GM21528 (cell line): Measurements from ENCODE around the gene MSI2.

Experiments
- ATAC-seq: cut with Tn5 transposase; IDR thresholded peaks from one replicate; pipeline ENCODE4 v1.9.1; 2021; ENCODE audit warnings: mild to moderate bottlenecking, moderate library complexity; ENCODE audit not compliant: unreplicated experiment, low FRiP score

Gene MSI2

GRCh38 chr17:57636985-57637665 lies 380.8 kb downstream of the MSI2 start:
- no peak for ATAC-seq

GRCh38 chr17:57637666-57638010 lies 381.3 kb downstream of the MSI2 start:
- no peak for ATAC-seq

GRCh38 chr17:57638284-57638683 lies 382.0 kb downstream of the MSI2 start:
- ATAC-seq: no peak

DNA sequence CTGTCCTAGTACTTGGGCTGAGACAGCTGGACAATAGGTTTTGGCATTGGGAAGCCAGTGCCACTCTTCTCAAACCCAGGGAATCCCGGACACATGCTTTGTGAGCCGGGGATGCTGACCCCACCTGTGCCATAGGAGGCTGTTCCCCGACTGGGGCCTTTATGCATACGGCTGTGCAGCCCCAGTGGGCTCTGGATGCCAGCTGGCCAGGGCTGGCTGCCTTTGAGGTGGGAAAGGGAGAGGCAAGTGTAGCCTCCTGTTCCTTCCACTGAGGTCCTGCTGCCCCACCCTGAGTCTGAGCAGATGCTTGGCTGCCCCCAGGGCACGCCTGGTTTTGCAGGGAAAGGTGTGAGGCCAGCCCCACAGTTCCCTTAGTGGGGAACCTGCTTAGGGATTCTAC lies 383.1 kb downstream of the MSI2 start:
- no peak for ATAC-seq

DNA sequence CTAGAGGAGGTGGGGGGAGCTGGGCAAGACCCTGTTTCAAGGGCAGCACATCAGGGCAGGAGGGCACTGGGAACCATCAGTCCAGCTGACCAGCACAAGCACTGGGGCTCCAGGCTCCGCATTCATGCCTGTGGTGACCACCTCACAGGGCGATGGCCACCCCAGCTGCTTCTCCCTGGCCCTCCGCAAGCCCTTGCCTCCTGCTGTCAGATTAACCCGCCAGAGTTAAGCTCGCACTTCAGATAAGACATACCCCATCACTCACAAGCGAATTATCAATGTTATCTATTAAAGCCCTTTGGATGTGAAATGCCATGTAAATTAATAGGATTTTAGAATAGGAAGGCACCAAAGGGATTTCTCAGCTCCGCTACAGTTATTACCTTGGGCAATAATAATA lies 383.8 kb downstream of the MSI2 start:
- no peak for ATAC-seq

GRCh38 chr17:57641761-57642160 lies 385.4 kb downstream of the MSI2 start:
- ATAC-seq: no peak

DNA sequence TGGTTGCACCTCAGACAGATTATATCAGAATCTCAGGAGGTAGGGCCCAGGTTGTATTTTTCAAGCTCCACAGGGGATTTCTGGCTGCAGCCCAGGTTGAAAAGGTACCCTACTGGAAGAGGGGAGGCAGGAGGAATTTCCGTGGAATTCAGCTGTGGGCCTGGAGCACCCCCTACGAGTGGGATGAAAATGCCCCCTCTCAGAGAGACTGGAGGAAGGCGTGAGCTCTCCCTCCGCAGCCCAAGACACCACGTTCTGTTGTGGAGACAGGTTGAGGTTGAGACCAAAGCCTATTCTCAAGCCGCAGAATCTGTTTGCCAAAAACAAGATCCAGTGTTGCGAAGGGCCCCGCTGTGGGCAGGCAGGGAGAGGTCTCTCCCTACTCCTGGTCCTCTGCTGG lies 386.7 kb downstream of the MSI2 start:
- ATAC-seq: no peak

- ATAC-seq: no peak
Observed at GRCh38 chr17:57644326-57644725, 388.0 kb downstream of the MSI2 start.

DNA sequence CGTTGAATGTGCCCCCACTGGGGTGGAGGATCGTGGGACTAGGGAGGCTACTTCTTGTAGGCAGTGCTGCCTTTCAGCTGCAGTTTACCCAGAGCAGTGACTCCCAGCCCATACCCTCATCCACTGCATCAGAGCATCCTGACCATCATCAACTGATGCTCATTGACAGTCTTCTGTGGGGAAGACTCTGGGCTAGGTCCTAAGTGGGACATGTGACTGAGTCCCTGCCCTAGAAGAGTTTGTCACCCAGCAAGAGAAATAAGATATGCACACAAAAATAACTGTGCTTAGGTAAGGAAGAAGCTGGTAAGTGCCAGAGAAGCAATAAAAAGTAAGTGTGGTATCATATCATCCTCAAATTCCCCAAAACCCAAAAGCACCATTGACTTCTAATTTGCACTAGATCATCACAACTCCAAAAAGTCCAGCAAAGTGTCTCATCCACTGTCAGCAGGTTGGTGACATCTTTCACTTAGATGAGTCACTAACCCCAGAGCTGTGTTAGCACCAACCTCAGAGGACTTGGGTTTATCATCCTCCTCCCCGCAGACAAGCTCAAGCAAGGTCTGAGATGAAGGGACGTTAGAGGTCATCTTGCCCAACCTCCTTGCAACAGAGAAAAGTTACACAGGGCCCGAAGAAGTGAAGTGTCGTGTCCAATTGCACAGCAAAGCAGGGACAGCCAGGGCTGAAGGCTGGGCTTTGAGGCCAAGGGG lies 389.8 kb downstream of the MSI2 start:
- ATAC-seq: no peak

DNA sequence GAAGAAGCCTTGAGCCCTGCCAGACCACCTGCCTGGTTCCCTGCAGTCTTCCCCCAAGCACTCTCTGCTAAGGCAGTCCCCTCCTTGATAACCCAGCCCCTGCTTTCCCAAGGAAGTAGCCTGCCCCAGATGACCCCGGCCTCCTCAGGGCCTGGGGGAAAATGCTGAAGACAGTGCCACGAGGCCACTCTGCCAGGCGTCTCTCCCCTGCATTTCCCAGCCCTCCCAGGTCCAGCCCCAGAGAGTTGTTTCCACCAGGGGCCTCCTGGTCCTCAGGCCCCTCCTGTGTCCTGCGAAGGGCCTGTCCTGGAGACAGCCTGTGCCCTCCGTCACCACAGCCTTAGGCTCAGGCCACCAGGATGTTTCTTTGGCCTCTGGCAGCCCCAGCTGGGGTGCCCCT lies 392.4 kb downstream of the MSI2 start:
- ATAC-seq: no peak

DNA sequence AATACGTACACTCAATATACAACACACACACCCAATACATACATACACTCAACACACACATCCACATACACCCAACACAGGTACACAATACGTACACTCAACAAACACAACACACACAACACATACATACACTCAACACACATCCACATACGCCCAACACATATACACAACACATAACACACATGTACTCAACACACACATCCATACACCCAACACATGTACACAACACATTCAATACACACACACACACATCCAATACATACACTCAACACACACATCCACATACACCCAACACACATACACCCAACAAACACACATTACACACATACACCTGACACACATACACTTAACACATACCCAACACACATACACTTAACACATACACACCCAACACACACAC lies 392.9 kb downstream of the MSI2 start:
- no peak for ATAC-seq

- no peak for ATAC-seq
Observed at GRCh38 chr17:57649731-57650484, 393.6 kb downstream of the MSI2 start.

DNA sequence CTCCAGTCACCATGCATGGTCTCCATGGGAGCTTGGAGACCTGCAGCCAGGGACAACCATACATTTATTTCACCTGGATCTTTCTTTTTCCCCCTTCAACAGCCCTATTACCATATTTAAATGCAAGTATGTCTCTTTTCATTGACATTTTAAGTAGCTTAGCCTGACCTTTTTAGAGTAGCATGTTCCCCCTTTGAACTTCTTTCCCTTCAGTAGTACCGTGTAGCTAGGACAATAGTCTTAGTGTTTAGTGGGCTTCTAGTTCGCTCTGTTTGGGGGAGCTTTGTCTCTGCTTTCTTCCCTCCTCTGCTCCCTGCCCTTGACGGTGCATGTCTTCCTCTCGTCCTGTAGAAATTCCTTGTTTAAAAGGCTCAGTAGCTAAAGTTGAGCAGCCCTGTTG lies 394.2 kb downstream of the MSI2 start:
- ATAC-seq: no peak

DNA sequence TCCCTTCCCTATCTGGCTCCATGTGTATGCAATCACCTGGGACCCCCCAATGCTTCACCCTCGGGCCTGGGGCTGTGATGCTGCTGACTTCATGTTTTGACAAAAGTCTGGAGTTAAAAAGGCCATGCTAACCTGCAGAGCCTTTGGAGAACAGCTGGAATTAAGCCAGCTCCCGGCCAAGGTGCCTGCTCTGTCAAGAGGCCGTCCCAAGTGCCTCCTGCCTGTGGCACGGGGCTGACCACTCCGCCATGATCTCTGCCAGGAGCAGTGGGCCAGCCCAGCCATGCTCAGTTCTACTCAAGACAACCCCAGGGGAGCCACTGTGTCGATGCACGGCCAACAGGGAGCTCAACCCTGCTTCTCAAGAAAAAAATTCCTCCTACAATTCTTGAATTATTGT lies 395.1 kb downstream of the MSI2 start:
- no peak for ATAC-seq

- ATAC-seq: no peak
Observed at GRCh38 chr17:57651996-57652395, 395.7 kb downstream of the MSI2 start.

DNA sequence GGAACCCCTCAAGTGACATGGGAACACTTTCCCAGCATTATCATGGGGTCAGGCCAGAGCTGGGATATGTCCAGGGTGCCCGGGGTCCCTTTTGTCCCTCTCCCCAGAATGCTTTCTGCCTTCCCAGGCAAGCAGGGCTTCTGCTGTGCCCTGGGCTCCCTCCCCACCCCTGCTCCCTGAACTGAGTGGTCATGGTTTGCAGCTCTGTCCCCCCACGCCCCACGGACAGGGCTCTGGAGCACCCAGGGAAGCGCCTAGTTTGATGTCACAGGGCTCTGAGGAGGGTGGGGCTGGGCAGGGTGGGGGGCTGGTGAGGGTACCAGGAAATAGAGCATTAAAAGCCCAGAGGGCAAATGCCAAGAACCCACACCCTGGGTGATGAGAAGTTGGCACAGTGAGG lies 396.5 kb downstream of the MSI2 start:
- no peak for ATAC-seq

DNA sequence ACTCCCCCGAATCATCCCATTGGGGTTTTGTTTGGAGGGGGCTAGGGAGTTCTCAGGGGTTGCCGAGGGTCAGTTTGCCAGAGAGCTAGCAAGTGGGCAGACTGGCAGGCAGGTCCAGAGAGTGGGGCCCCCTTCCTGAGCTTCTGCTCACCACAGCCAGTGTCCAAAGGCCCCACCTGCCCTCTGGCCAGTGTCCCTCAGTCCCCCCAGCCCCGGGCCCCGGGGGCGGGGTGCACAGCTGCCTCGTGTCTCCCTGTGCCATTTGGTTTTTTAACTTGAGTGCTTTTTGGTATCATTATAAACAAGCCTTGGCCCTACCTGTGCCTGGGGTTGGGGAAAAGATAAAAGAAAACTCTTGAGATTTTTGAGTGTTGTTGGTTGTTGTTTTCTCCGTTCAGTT lies 397.0 kb downstream of the MSI2 start:
- ATAC-seq: no peak

GRCh38 chr17:57654040-57654775 lies 397.9 kb downstream of the MSI2 start:
- no peak for ATAC-seq

DNA sequence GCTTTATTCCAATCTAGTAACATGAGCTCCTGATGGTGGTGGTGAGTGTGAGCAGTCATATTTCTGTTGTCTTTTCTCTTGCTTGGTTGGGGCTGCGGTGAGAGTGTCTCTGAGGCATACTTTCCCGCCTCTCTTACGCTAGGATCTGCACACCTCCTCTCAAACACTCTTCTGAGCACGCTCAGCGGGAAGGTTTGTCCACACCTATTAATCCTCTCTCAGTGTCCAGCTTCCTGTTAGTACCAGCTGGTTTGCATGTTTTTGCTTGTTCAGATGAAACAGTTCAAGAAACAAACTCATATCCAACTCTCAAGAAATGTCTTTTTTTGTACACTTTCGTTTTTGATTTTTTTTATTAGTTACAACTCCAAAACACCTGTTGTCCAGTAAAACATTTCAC lies 399.2 kb downstream of the MSI2 start:
- ATAC-seq: no peak

- ATAC-seq: no peak
Observed at GRCh38 chr17:57657211-57657610, 400.9 kb downstream of the MSI2 start.

DNA sequence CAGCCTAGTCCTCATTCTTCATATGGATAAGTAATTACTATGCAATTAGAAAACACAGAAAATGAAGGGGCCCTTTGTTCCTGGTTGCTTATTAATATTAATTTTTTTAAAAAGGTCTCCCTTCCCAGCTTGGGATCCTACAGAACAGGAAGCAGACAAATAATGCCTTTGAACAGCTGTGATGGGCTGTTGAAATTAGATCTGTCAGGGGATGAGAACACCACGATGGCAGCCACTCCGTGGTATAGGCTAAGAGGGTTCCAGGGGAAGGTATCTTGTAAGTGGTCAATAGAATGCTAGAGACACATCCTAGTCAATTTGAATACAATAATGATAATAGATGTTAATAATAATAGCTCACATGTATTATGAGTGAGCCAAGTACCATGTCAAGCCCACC lies 405.7 kb downstream of the MSI2 start:
- no peak for ATAC-seq
